ENCODE results near the gene ENTPD2. TPM values are rescaled to one million over a fixed set of nuclear protein-coding genes. Genes with fewer than 3 reads are reported as not detected.

Gene ENTPD2
- total RNA-seq, 4 donors from 2014 or later: 10.1 to 14.7 (median 12.1) TPM

- no peak for DNase-seq (ENCODE audit: low spot score in 2 of 2)
- intact Hi-C loops (cut with DNase I; ENCODE audit: low total_unique reads): no loop called here
Observed at GRCh38 chr9:137015540-137015930, 38.3 kb downstream of the ENTPD2 start.

GRCh38 chr9:137014776-137015539 is 38.9 kb downstream of the ENTPD2 start:
- DNase-seq (ENCODE audit: low spot score in 2 of 2): no peak
- H3K4me3 ChIP-seq (ENCODE audit: low read depth, poor library complexity, severe bottlenecking): no peak overlapping the region
- intact Hi-C loops (cut with DNase I; ENCODE audit: low total_unique reads): no loop called here
- 92 to 95% methylated on average over 28 to 35 of the region's 36 CpGs for WGBS, 2 donors
- TF ChIP-seq POLR2A (IDR thresholded peaks at IDR 0.05): no peak
- no peak for TF ChIP-seq CTCF (IDR thresholded peaks at IDR 0.05)

More at GRCh38 chr9:137015540-137015930, 38.3 kb downstream of the ENTPD2 start:
- TF ChIP-seq CTCF (IDR thresholded peaks at IDR 0.05): no peak
- no peak for TF ChIP-seq POLR2A (IDR thresholded peaks at IDR 0.05)
- 95 to 98% methylated on average over 25 of the region's 25 CpGs for WGBS, 2 donors
- no peak overlapping the region for H3K4me3 ChIP-seq (ENCODE audit: low read depth, poor library complexity, severe bottlenecking)

- DNase-seq (ENCODE audit: low spot score in 2 of 2): no peak
- intact Hi-C loops (cut with DNase I; ENCODE audit: low total_unique reads): no loop called here
- WGBS, 2 donors: 87 to 91% methylated on average over 15 to 23 of the region's 23 CpGs
- no peak overlapping the region for H3K4me3 ChIP-seq (ENCODE audit: low read depth, poor library complexity, severe bottlenecking)
- TF ChIP-seq CTCF (IDR thresholded peaks at IDR 0.05): no peak
- no peak for TF ChIP-seq POLR2A (IDR thresholded peaks at IDR 0.05)
Observed at GRCh38 chr9:137014166-137014565, 39.7 kb downstream of the ENTPD2 start.

GRCh38 chr9:137013571-137013940 is 40.3 kb downstream of the ENTPD2 start:
- DNase-seq (ENCODE audit: low spot score in 2 of 2): no peak
- WGBS, 2 donors: 91 to 93% methylated on average over 19 to 20 of the region's 20 CpGs
- intact Hi-C loops (cut with DNase I; ENCODE audit: low total_unique reads): no loop called here
- TF ChIP-seq CTCF (IDR thresholded peaks at IDR 0.05) (no peak), POLR2A (IDR thresholded peaks at IDR 0.05) (no peak)
- H3K4me3 ChIP-seq (ENCODE audit: low read depth, poor library complexity, severe bottlenecking): no peak overlapping the region

GRCh38 chr9:137012694-137013570 is 40.9 kb downstream of the ENTPD2 start:
- 92 to 93% methylated on average over 34 to 38 of the region's 67 CpGs for WGBS, 2 donors
- intact Hi-C loops (cut with DNase I; ENCODE audit: low total_unique reads): no loop called here
- no peak for DNase-seq (ENCODE audit: low spot score in 2 of 2)
- no peak overlapping the region for H3K4me3 ChIP-seq (ENCODE audit: low read depth, poor library complexity, severe bottlenecking)
- TF ChIP-seq POLR2A (IDR thresholded peaks at IDR 0.05) (no peak), CTCF (IDR thresholded peaks at IDR 0.05) (no peak)
